Erythroblast (primary cell): ENCODE measurements around the gene AP4M1.

Experiments used
- DNase-seq, 2 experiments: peaks; one replicate each; lab custom pipeline; 2025; lab: John Stamatoyannopoulos, UW
- GATA1 ChIP-seq: IDR thresholded peaks from 2 replicates; pipeline ENCODE4 v1.6.1; 2011; ENCODE audit warnings: low read depth, mild to moderate bottlenecking, control low read depth, low read length, moderate library complexity
- POLR2A ChIP-seq: IDR thresholded peaks from 2 replicates; pipeline ENCODE4 v1.6.1; 2011; ENCODE audit warnings: mild to moderate bottlenecking, low read length

Gene AP4M1

DNA sequence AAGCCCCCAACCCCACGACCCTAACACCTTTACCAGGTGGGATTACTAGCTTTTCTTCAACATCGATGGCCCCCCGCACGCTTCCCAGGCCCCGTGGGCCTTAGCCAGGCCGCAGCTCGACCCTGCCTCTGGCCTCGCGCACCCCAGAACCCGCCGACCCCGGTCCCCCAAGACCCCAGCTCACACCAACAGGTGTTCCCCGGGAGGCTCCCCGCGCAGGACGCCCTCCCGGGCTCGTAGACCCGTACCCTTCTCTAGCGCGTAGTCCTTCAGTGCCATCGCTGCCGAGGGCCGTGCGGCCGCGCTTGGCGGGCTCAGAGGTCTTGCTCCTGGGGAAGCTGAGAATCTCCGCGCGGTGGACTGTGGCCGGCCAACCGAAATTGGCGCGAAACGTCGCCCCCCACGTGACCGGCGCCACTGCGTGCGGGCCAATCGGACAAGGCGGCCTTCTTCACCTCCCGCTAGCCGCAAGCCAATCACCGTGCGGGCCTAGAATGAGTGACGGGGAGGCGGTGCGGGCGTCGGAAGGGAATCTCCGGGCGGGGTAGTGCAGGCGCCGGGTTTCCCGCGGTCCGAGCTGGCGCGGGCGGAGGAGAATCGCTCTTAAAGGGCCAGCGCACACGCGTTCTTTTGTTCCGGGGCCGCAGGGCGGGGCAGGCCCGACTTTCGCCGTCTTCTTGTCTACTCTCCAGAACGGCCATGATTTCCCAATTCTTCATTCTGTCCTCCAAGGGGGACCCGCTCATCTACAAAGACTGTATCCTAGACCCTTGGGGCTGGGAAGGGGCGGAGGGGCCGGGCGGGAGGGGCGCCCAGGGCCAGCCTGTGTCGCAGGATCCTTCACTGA is at the start of gene AP4M1, which contains the start of gene MCM7:
Gene AP4M1, plus strand, starts transcription at position 628 of the 847 bp plus-strand sequence. Its CDS starts 72 bp downstream, at position 700.
Gene MCM7, minus strand, starts transcription at position 382 of the 847 bp plus-strand sequence. Its CDS starts 103 bp downstream, at position 279.
- DNase-seq: peak; percentile 99
- TF ChIP-seq GATA1 (no peak), POLR2A (peak; percentile 88)

DNA sequence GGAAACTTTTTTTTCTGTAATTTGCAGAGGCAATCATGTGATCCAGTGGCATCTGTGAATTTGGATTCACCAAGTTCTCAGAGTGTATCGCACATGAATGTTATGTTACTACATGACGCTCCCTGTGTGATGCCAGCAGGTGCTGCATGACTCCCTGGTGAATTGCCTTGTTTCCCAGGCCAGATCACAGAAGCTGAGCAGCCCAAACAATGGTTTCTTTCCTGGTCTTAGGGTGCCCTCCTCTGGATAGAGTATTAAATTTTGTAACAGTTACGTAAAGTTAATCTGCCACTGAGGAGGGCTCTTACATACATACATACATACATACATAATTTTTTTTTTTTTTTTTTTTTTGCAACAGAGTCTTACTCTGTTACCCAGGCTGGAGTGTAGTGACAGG is 48.2 kb upstream of the AP4M1 start:
- TF ChIP-seq GATA1 (no peak), POLR2A (no peak)
- DNase-seq: peak; percentile 69 to 72

DNA sequence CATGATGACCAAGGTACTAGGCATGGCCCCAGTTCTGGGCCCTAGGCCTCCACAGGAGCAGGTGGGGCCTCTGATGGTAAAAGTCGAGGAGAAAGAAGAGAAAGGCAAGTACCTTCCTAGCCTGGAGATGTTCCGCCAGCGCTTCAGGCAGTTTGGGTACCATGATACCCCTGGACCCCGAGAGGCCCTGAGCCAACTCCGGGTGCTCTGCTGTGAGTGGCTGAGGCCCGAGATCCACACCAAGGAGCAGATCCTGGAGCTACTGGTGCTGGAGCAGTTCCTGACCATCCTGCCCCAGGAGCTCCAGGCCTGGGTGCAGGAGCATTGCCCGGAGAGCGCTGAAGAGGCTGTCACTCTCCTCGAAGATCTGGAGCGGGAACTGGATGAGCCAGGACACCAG is 44.4 kb upstream of the AP4M1 start:
- TF ChIP-seq GATA1: no peak
- TF ChIP-seq POLR2A: no peak
- DNase-seq: no peak

GRCh38 chr7:100059251-100059739 is 42.1 kb upstream of the AP4M1 start:
- DNase-seq: peak; percentile 43 to 82
- TF ChIP-seq POLR2A: no peak
- no peak for TF ChIP-seq GATA1

- peak; percentile 88 to 96 for DNase-seq
- TF ChIP-seq GATA1 (no peak), POLR2A (peak; percentile 55)
These were observed 39.8 kb upstream of the AP4M1 start for GRCh38 chr7:100061518-100062193.

DNA sequence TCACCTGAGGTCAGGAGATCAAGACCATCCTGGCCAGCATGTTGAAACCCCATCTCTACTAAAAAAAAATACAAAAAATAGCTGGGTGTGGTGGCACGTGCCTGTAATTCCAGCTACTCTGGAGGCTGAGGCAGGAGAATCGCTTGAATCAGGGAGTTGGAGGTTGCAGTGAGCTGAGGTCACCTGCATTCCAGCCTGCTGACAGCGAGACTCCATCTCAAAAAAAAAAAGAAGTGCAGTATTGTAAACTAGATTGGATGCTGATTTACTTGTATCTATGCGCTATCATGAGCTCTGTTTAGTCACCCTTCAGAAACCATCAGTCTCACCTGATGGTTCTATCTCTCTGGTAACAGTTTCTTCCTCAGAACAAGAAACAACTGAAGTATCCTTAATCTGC is 38.1 kb upstream of the AP4M1 start:
- TF ChIP-seq POLR2A: no peak
- no peak for TF ChIP-seq GATA1
- DNase-seq: no peak

DNA sequence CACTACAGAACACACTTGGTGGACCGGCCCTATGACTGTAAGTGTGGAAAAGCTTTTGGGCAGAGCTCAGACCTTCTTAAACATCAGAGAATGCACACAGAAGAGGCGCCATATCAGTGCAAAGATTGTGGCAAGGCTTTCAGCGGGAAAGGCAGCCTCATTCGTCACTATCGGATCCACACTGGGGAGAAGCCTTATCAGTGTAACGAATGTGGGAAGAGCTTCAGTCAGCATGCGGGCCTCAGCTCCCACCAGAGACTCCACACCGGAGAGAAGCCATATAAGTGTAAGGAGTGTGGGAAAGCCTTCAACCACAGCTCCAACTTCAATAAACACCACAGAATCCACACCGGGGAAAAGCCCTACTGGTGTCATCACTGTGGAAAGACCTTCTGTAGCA is 37.3 kb upstream of the AP4M1 start:
- no peak for DNase-seq
- TF ChIP-seq POLR2A (no peak), GATA1 (no peak)

DNA sequence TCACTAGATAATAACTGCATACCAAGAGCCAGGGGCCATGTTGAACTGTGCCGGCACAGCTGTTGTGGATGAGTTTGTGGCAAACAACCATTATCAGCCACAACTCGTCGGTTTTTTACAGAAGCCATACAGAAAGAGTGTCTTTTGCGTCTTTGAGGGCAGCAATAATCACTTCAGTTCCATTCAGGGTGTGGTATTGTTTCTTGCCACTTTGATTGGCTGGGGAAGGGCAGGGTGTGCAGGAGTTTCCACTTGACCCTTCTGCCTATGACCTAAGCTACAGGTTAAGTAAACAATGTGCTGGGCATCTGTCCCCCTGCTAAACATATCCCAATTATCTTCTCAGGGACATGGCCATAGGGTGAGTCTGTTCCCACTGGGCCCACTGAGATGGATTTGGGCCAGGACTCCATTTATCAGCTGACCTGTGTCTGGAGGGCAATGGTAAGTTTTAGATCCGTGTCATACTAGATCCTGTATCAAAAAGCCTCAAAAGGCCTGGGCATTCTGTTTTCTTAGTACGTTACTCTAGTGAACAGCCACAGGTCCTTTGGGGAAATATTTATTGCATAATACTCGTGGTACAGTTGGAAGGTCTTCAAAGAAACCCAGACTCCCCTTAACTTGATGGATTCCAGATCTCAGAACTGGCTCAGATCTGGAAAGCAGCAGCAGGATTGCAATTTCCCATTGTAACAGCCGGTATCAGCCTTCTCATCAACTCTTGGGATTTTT is 35.8 kb upstream of the AP4M1 start:
- no peak for DNase-seq
- no peak for TF ChIP-seq GATA1
- no peak for TF ChIP-seq POLR2A

- TF ChIP-seq POLR2A (no peak), GATA1 (no peak)
- DNase-seq: no peak
These were observed 34.5 kb upstream of the AP4M1 start for GRCh38 chr7:100066953-100067352.

DNA sequence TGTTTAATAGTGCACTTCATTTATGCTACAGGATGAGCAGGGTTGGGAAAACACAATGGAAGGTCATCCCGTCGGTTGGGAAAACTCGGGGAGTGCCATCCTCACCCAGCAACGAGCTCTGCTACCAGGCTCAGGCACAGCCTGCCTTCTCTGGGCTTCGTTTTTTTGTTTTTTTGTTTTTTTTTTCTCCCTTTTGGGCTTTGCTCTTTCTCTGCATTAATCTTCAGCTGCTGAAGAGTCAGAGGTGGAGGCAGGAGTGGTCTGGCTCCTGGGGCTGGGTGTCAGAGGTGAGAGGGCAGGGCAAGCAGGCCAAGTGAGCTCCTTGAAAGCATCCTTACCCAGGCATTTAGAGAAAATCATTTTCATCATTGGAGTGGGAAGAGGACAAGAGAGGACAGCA is 31.5 kb upstream of the AP4M1 start:
- TF ChIP-seq POLR2A (no peak), GATA1 (no peak)
- DNase-seq: no peak

- no peak for DNase-seq
- no peak for TF ChIP-seq GATA1
- no peak for TF ChIP-seq POLR2A
These were observed 30.3 kb upstream of the AP4M1 start for GRCh38 chr7:100071018-100071723.

DNA sequence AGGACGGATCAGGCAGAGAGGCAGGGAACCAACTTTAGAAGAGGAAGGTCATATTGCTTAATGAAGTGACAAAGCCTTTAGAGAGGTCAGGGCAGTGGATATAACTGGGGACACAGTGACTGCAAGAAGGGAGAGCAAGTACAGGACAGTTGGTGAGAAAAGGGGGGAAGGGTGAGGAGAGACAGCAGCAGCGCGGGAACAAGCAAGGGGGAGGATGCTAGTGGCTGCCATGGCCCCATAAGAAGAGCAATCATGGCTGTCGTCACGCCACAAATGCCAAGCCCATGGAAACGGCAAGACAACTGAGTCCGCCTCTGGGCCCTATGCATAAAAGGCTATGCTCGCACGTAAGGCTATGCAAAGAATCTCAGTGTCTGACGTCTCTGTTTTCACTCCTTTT is 29.0 kb upstream of the AP4M1 start:
- DNase-seq: no peak
- no peak for TF ChIP-seq POLR2A
- TF ChIP-seq GATA1: no peak

- TF ChIP-seq POLR2A: no peak
- no peak for TF ChIP-seq GATA1
- no peak for DNase-seq
These were observed 26.6 kb upstream of the AP4M1 start for GRCh38 chr7:100074841-100075240.
